UCSD-AML1 (cell line): ENCODE data around the gene CTSE.

Source experiments
- DNase-seq: peaks from one replicate; lab custom pipeline; 2025; ENCODE audit not compliant: unreplicated experiment; lab: John Stamatoyannopoulos, UW

The CTSE gene

GRCh38 chr1:206050655-206051235 is 27.1 kb upstream of the CTSE start:
- no peak for DNase-seq

GRCh38 chr1:206049919-206050600 is 26.4 kb upstream of the CTSE start:
- no peak for DNase-seq

GRCh38 chr1:206049293-206049692 is 25.6 kb upstream of the CTSE start:
- DNase-seq, result no peak

- no peak for DNase-seq
These were observed 24.9 kb upstream of the CTSE start for GRCh38 chr1:206048582-206048981.

GRCh38 chr1:206047271-206047670 is 23.6 kb upstream of the CTSE start:
- no peak for DNase-seq

- no peak for DNase-seq
These were observed 17.9 kb upstream of the CTSE start for GRCh38 chr1:206041640-206042039.

- DNase-seq, result no peak
These were observed 16.6 kb upstream of the CTSE start for GRCh38 chr1:206040328-206040727.

- DNase-seq, result no peak
These were observed 15.6 kb upstream of the CTSE start for GRCh38 chr1:206039046-206039973.

GRCh38 chr1:206037581-206037980 is 13.9 kb upstream of the CTSE start:
- DNase-seq, result no peak

- no peak for DNase-seq
These were observed 13.2 kb upstream of the CTSE start for GRCh38 chr1:206036663-206037455.

GRCh38 chr1:206035027-206035426 is 11.3 kb upstream of the CTSE start:
- peak; percentile 48 for DNase-seq

- no peak for DNase-seq
These were observed 8.9 kb upstream of the CTSE start for GRCh38 chr1:206032380-206033140.

- peak; percentile 67 for DNase-seq
These were observed 7.0 kb upstream of the CTSE start for GRCh38 chr1:206030714-206031113.

GRCh38 chr1:206030191-206030590 is 6.5 kb upstream of the CTSE start:
- DNase-seq, result no peak

GRCh38 chr1:206029484-206029883 is 5.8 kb upstream of the CTSE start:
- DNase-seq, result no peak

GRCh38 chr1:206025283-206025820 is 1.7 kb upstream of the CTSE start:
- DNase-seq, result no peak

GRCh38 chr1:206022766-206023165 is 929 bp downstream of the CTSE start:
- no peak for DNase-seq

- no peak for DNase-seq
These were observed 1.9 kb downstream of the CTSE start for GRCh38 chr1:206021626-206022365.

- DNase-seq, result no peak
These were observed 2.6 kb downstream of the CTSE start for GRCh38 chr1:206021008-206021625.
